Measurements from ENCODE around the gene GLT1D1.

The GLT1D1 gene

DNA sequence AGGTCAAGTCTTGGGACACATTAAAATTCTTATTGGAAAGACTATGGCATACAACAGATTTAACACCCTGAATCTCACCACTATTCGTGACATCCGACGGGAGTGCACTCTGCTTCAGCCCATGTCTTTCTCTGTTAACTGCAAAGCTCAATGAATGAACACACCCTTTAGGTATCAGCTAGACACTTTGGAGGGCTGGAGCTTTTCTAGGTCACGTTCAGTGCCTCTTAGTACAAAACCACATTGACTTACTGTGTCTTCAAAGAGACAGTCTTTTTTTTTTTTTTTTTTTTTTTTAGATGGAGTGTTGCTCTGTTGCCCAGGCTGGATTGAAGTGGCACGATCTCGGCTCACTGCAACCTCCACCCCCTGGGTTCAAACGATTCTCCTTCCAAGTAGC lies 80.6 kb downstream of the GLT1D1 start:
- no peak for DNase-seq (ENCODE audit: low read depth)
- TF ChIP-seq, protein P1, sequence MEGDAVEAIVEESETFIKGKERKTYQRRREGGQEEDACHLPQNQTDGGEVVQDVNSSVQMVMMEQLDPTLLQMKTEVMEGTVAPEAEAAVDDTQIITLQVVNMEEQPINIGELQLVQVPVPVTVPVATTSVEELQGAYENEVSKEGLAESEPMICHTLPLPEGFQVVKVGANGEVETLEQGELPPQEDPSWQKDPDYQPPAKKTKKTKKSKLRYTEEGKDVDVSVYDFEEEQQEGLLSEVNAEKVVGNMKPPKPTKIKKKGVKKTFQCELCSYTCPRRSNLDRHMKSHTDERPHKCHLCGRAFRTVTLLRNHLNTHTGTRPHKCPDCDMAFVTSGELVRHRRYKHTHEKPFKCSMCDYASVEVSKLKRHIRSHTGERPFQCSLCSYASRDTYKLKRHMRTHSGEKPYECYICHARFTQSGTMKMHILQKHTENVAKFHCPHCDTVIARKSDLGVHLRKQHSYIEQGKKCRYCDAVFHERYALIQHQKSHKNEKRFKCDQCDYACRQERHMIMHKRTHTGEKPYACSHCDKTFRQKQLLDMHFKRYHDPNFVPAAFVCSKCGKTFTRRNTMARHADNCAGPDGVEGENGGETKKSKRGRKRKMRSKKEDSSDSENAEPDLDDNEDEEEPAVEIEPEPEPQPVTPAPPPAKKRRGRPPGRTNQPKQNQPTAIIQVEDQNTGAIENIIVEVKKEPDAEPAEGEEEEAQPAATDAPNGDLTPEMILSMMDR (IDR thresholded peaks at IDR 0.05; ENCODE audit: low read depth, low read length, missing control alignments) = no peak
- H3K4me3 ChIP-seq (ENCODE audit: low read depth, low read length) = no peak overlapping the region

- TF ChIP-seq, protein P1 (IDR thresholded peaks at IDR 0.05; ENCODE audit: low read depth, low read length, missing control alignments) = no peak
- DNase-seq (ENCODE audit: low read depth) = no peak
- H3K4me3 ChIP-seq (ENCODE audit: low read depth, low read length) = no peak overlapping the region
Observed at GRCh38 chr12:128938886-128939285, 85.6 kb downstream of the GLT1D1 start.

GRCh38 chr12:128940090-128940888 lies 87.0 kb downstream of the GLT1D1 start:
- TF ChIP-seq, protein P1 (IDR thresholded peaks at IDR 0.05; ENCODE audit: low read depth, low read length, missing control alignments) = no peak
- no peak overlapping the region for H3K4me3 ChIP-seq (ENCODE audit: low read depth, low read length)
- no peak for DNase-seq (ENCODE audit: low read depth)

- no peak for DNase-seq (ENCODE audit: low read depth)
- TF ChIP-seq, protein P1 (IDR thresholded peaks at IDR 0.05; ENCODE audit: low read depth, low read length, missing control alignments) = no peak
- no peak overlapping the region for H3K4me3 ChIP-seq (ENCODE audit: low read depth, low read length)
Observed at GRCh38 chr12:128940974-128941373, 87.7 kb downstream of the GLT1D1 start.

GRCh38 chr12:128942960-128943477 lies 89.7 kb downstream of the GLT1D1 start:
- TF ChIP-seq, protein P1 (IDR thresholded peaks at IDR 0.05; ENCODE audit: low read depth, low read length, missing control alignments) = no peak
- no peak for DNase-seq (ENCODE audit: low read depth)
- H3K4me3 ChIP-seq (ENCODE audit: low read depth, low read length) = no peak overlapping the region

- TF ChIP-seq, protein P1 (IDR thresholded peaks at IDR 0.05; ENCODE audit: low read depth, low read length, missing control alignments) = no peak
- no peak overlapping the region for H3K4me3 ChIP-seq (ENCODE audit: low read depth, low read length)
- DNase-seq (ENCODE audit: low read depth) = no peak
Observed at GRCh38 chr12:128944956-128945355, 91.7 kb downstream of the GLT1D1 start.

DNA sequence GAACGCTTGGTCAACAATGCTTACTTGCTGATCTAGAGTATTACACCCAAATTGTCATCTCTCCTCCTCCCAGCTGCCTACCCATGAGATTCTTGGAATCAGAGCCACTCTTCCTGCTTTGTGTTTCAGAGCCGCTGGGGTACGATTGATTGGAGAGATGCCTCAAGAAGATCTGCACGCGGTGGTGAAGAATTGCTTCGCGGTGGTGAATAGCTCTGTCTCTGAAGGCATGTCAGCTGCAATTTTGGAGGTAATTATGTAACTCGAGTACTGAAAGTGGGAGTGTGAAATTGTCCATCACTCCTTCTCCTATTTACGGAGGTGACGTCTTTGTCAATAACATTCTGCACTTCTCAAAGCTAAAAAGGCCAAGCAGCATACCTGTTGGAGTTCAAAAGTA lies 93.9 kb downstream of the GLT1D1 start:
- TF ChIP-seq, protein P1 (IDR thresholded peaks at IDR 0.05; ENCODE audit: low read depth, low read length, missing control alignments) = no peak
- no peak for DNase-seq (ENCODE audit: low read depth)
- H3K4me3 ChIP-seq (ENCODE audit: low read depth, low read length) = no peak overlapping the region
